ENCODE data around the gene MLN.

GRCh38 chr6:33840048-33840926 lies 36.5 kb upstream of the MLN start:
- TF ChIP-seq POLR2A (IDR thresholded peaks at IDR 0.05; ENCODE audit: low read depth, low read length) (no peak), POLR2AphosphoS5 (IDR thresholded peaks at IDR 0.05; ENCODE audit: low read depth, low read length) (no peak), TAF1 (IDR thresholded peaks at IDR 0.05; ENCODE audit: low read depth, low read length) (no peak), PAX5 (IDR thresholded peaks at IDR 0.05; ENCODE audit: insufficient read depth, low read length, severe bottlenecking) (no peak), SPI1 (IDR thresholded peaks at IDR 0.05; ENCODE audit: low read depth, low read length) (no peak), POU2F2 (IDR thresholded peaks at IDR 0.05; ENCODE audit: low read depth, low read length) (no peak)

Data from GM12891 (cell line).